ENCODE results near the gene TUB. TPM values are rescaled to one million over a fixed set of nuclear protein-coding genes. Genes with fewer than 3 reads are reported as not detected.

The TUB gene
- total and polyA plus RNA-seq, 2 of the 8 experiments (the other 6 are each of a cell fraction or from before 2014, with no cell fraction given): 15.3 to 31.3 TPM

GRCh38 chr11:8075119-8075726 lies 5.8 kb upstream of the TUB start (continued):
- TF ChIP-seq SP2 (IDR thresholded peaks at IDR 0.05; ENCODE audit: low read length) (no peak), CBX5 (IDR thresholded peaks at IDR 0.05; ENCODE audit: low read depth, low read length) (no peak), SUZ12 (IDR thresholded peaks at IDR 0.05; ENCODE audit: low read length) (no peak)
